ENCODE results near the gene GPR173.

Gene GPR173

DNA sequence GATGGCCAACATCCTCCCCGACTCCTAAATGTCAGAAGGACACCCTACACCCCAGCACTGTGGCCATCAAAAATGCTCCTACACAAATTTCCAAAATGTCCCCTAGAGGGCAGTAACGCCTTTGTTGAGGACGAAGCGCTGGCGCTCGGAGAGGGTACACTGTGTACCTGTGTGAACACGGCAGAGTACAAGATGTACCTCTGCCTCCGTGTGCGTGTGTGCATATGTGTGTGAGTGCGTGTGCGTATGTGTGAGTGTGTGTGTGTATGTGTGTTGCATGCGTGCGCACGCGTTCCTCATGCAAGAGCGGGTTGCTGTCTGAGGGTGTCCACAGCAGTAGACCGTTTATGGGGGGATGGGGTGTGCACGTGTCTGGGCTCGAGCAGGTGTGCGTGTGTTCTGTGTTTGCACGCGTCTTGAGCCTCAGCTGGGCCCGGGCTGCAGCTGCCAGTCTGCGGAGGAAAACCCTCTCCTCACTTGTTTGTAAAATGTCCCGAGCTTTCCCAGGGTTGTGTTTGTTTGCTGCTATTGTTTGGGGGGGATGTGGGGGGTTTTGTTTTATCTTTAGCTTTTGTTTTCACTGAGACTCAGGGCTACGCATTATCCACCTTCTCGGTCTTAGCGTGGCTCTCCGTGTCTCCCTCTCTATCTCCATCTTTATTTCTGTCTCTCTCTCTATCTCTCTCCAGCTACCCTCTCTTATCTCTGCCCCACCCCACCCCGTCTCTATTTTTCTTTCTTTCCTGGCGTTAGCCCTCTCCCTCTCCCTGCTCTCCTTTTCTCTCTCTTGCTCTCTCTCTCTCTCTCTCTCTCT is 23.2 kb downstream of the GPR173 start:
- peak; percentile 47 to 55 for DNase-seq

DNA sequence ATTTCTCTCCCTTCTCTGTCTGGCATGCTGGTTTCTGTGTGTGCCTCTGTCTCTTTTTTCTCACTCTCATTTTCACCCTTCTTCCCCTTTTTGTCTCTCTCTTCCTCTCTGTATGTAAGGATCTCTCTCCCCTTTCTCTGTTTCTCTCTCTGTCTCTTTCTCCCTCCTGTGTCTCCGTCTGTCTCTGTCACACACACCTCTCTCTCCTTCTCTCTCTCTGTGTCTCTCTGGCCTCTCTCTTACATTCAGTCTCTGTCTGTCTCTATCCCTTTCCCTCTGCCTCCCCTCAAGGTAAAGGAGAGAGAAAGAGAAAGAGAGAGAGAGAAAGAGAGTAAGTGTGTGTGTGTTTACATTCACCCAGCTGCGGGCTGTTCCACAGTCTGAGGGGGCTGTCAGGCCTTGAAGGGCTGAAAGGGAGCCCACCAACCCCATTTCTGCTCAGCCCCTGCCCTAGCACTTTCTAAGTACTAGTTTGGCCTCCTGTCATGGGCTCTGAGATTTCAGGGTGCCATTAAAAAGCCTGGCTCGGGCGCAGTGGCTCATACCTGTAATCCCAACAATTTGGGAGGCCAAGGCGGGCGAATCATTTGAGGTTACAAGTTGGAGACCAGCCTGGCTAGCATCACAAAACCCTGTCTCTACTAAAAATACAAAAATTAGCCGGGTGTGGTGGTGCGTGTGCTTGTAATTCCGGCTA is 24.0 kb downstream of the GPR173 start:
- DNase-seq, result no peak

DNA sequence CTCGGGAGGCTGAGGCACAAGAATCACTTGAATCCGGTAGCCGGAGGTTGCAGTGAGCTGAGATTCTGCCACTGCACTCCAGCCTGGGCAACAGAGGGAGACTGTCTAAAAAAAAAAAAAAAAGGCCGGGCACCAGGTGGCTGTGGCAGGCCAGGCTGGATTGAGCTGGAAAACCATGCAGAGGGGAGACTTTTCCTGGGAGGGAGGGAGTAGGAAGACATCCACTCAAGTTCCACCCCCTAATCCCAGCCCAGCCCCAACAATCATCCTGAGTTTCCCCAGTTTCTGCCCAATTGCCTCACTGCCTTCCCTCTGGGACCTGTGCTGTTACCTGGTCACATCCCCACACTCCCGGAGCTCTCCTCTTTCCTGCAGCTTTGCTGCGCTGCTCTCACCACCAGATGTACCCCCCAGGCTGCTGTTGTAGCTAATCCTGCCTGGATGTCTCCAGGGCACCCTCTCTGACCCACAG is 24.6 kb downstream of the GPR173 start:
- DNase-seq, result no peak

DNA sequence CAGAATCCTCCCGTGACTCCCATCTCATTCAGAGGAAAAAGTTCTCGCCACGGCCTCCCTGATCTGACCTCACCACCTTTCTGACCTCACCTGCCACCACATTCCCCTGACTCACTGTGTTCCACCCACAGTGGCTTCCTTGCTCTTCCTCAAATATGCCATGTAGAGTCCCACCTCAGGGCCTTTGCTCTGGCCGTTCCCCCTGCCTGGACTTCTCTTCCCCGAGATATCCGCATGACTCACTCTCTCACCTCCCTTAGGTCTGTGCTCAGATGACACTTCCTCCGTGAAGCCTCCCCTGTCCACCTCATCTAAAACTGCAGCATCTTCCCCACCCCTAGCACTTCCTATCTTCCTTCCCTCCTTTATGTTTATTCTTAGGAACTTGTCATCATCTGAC is 26.4 kb downstream of the GPR173 start:
- no peak for DNase-seq

GRCh38 chrX:53076671-53077070 is 28.1 kb downstream of the GPR173 start:
- no peak for DNase-seq

GRCh38 chrX:53077207-53078197 is 28.9 kb downstream of the GPR173 start:
- no peak for DNase-seq

- no peak for DNase-seq
Observed at GRCh38 chrX:53078943-53079342, 30.4 kb downstream of the GPR173 start.

DNA sequence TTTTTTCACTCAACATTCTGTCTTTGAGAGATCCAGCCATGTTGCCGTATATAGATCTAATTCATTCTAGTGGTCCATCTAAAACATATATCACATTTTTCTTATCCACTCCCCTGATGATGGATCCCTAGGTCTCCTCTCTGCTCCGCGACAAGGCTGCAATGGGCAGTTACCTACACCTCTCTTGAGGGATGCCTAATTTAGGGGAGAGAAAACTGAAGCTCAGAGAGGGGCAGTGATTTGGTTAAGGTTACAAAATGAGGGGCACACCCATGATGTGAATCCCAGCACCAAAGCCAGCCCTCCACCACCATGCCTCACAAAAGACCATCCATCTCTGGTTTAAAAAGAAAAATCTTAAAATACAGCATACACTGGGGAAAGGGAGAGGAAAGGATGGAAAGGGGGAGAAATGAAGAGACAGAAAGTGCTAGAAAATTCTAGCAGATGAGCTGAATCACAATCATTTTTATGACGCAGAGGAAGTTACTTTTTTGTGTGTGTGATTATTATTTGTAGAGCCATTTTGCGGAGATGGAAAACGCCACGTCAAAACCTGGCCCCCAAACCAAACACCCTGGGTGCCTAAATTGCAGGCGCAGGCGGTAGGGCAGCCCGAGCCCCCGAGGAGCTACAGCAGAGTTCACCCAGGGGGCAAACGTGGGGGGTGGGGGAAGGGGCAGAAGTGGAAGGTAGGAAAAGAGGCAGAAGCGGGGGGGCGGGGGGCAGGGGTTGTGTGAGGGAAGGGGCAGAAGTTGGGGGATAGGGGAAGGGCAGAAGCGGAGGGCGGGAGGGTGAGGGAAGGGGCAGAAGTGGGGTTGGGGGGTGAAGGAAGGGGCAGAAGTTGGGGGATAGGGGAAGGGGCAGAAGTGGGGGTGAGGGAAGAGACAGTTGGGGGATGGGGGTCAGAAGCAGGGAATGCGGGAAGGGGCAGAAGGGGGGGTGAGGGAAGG is 32.3 kb downstream of the GPR173 start:
- no peak for DNase-seq

DNA sequence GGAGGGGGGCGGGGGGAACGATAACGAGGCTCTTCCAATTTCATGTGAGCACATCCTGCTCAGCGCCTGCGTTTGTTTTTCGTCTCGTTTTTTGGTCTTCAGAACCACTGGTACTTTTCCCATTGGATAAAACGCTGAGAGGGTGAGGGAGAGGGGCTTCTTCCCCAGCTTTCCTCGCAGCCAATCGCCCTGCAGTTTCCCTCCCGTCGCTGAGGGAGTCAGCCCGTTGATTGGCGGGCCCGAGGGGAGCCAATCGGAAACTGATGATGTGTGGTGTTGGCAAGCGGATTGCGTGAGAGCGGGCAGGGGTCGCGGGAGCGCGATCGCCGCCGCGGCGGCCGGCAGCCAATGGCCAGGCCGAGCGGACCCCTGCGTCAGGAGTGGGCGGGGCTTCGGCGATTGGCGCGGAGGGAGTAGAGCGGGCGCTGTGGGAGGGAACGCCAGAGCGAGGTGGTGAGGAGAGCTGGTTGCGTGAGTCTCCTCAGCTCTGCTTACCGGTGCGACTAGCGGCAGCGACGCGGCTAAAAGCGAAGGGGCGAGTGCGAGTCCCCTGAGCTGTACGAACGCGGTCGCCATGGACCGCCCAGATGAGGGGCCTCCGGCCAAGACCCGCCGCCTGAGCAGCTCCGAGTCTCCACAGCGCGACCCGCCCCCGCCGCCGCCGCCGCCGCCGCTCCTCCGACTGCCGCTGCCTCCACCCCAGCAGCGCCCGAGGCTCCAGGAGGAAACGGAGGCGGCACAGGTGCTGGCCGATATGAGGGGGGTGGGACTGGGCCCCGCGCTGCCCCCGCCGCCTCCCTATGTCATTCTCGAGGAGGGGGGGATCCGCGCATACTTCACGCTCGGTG is 33.6 kb downstream of the GPR173 start, which contains the start of gene TSPYL2:
TSPYL2 (plus strand) TSS at position 443 of the 848 bp plus-strand sequence; CDS start at position 575, 132 bp downstream.
- DNase-seq, result peak; percentile 90 to 92

GRCh38 chrX:53082773-53083616 is 34.4 kb downstream of the GPR173 start:
- DNase-seq, result no peak

DNA sequence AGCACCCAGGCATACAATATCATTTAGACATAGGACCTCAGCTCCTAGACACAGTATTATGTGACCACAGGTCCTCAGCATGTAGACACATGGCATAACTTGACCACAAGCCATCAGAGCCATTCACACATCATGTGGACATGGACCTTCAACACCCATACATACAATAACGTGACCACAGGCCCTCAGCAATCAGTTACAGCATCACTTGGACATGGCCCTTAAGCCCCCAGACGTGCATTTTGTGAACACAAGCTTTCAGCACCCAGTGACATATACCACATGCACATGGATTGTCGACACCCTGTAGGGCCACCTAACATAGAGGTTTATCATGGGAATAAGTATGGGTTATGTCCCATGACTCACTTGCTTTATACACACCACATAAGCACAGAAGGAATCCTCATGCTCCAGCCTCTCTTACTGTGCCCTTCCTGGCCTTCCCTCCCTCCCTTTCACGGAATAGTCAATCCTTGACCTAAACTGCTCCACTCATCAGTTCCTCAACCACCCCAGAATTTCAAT is 35.5 kb downstream of the GPR173 start:
- DNase-seq, result no peak

GRCh38 chrX:53084863-53085262 is 36.3 kb downstream of the GPR173 start:
- no peak for DNase-seq

DNA sequence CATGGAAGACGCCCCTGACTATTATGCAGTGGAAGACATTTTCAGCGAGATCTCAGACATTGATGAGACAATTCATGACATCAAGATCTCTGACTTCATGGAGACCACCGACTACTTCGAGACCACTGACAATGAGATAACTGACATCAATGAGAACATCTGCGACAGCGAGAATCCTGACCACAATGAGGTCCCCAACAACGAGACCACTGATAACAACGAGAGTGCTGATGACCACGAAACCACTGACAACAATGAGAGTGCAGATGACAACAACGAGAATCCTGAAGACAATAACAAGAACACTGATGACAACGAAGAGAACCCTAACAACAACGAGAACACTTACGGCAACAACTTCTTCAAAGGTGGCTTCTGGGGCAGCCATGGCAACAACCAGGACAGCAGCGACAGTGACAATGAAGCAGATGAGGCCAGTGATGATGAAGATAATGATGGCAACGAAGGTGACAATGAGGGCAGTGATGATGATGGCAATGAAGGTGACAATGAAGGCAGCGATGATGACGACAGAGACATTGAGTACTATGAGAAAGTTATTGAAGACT is 37.2 kb downstream of the GPR173 start:
- no peak for DNase-seq

DNA sequence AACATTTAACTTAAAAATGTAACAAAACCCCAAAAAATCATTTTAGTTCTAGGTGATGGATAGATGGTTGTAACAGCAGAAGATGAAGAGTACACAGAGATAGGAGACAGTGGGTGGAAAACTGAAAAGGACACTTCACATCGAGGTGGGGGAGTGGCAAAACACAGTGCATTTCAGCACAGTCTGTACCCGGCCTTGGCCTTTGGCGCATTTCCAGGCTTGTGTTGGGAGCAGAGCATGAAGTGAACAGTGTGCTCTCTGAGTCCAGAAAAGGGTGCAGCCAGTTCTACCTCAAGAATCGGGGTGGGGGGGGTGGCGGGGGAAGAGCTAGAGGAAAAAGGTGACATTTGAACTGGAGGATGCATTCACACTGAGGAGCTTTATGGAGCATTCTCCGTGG is 37.9 kb downstream of the GPR173 start:
- no peak for DNase-seq

DNA sequence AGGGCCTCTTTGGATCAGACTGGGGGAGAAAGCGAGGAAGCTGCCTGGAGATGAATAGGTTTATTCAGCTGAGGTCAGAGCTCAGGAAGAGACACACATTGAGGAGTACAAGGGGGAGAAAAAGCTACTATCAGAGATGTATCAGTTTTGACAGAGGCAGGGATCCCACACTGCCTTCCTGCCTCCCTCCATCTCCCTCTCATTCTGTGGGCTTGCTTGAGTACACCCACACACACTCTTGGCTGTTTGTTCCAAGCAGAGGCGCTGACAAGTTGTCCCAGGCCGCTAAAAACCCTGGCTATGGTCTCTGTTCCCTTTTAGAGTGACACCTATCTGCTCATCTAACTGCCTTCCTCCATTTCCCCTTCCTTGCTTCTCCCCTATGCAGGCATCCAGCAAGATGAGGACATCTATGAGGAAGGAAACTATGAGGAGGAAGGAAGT is 38.8 kb downstream of the GPR173 start:
- DNase-seq, result no peak

- peak; percentile 75 to 78 for DNase-seq
Observed at GRCh38 chrX:53088136-53088974, 39.8 kb downstream of the GPR173 start.

GRCh38 chrX:53089224-53089842 is 40.7 kb downstream of the GPR173 start:
- DNase-seq, result no peak

DNA sequence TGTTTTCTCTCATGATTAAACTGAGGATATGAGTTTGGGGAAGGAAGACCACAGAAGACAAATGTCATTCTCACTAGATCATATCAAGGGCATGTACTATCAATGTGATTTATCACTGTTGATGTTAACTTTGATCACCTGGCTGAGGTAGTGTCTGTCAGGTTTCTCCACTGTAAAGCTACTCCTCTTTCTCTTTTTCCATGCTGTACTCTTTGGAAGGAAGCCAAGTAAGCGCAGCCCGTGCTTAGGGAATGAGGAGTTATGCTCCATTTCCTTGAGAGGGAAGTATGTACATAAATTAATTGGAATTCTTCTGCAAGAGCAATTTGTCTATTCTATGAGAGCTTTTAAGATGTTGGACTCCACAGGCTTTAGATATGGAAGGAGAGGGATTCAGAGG is 41.3 kb downstream of the GPR173 start:
- DNase-seq, result no peak

All from activated CD4-positive, alpha-beta T cell treated with anti-CD3 and anti-CD28 coated beads, Interleukin-2, amount 50 U/mL, for 48 hours (primary cell).